Caco-2 (cell line): Measurements from ENCODE around the gene OSMR. TPM values are rescaled to one million over a fixed set of nuclear protein-coding genes. Genes with fewer than 3 reads are reported as not detected.

Experiments
- BruUV-seq: library from RNA; stranded (reverse); fragments of 400-500 nt; replicated peaks from 2 replicates; lab custom pipeline; 2021; lab: Mats Ljungman, UMichigan
- CTCF ChIA-PET: fragments of 300-600 bp; sonication (Branson Sonifier 250); formaldehyde crosslinking; loops from one replicate; lab custom pipeline; 2022; ENCODE audit warnings: antibody characterized with exemption; lab: Charles Lee
- POLR2A ChIA-PET: fragments of 300-600 bp; sonication (Branson Sonifier 250); formaldehyde crosslinking; loops from one replicate; lab custom pipeline; 2022; ENCODE audit warnings: antibody characterized with exemption; lab: Charles Lee
- DNase-seq, 2 experiments: peaks; one replicate each; pipeline versions ENCODE4 v3.0.0 to v3.0.0-alpha.2; 2020 to 2022
- H3K27me3 ChIP-seq: replicated peaks from 2 replicates; pipeline ENCODE4 v1.6.0; 2011; ENCODE audit warnings: low read length; ENCODE audit not compliant: control insufficient read depth, insufficient read depth
- H3K36me3 ChIP-seq: 2 replicates; pipeline ENCODE4 v1.5.1; 2011; ENCODE audit warnings: low read length; ENCODE audit not compliant: control insufficient read depth, insufficient read depth
- H3K4me1 ChIP-seq: fragments of 250-450 bp; sonication (Bioruptor Pico); 2 replicates; pipeline ENCODE4 v1.5.1; 2020; ENCODE audit warnings: mild to moderate bottlenecking
- H3K4me3 ChIP-seq: 2 replicates; pipeline ENCODE4 v1.5.1; 2011; ENCODE audit warnings: low read depth, mild to moderate bottlenecking, control low read depth, low read length
- H3K9me3 ChIP-seq: fragments of 250-450 bp; sonication (Bioruptor Pico); 2 replicates; pipeline ENCODE4 v1.5.1; 2020; ENCODE audit warnings: mild to moderate bottlenecking, moderate library complexity
- H3K27ac Mint-ChIP-seq: one replicate; pipeline ENCODE4 v1.8.0; 2022; ENCODE audit warnings: mixed read lengths; ENCODE audit not compliant: unreplicated experiment
- H3K27me3 Mint-ChIP-seq: one replicate; pipeline ENCODE4 v1.8.0; 2022; ENCODE audit warnings: mixed read lengths; ENCODE audit not compliant: insufficient read depth, unreplicated experiment
- H3K36me3 Mint-ChIP-seq: one replicate; pipeline ENCODE4 v1.8.0; 2022; ENCODE audit warnings: mild to moderate bottlenecking, mixed read lengths; ENCODE audit not compliant: insufficient read depth, unreplicated experiment
- H3K4me1 Mint-ChIP-seq: one replicate; pipeline ENCODE4 v1.8.0; 2022; ENCODE audit warnings: low read depth, mixed read lengths; ENCODE audit not compliant: unreplicated experiment
- H3K4me3 Mint-ChIP-seq: one replicate; pipeline ENCODE4 v1.8.0; 2022; ENCODE audit warnings: mild to moderate bottlenecking, moderate library complexity, mixed read lengths; ENCODE audit not compliant: unreplicated experiment
- H3K9me3 Mint-ChIP-seq: one replicate; pipeline ENCODE4 v1.8.0; 2022; ENCODE audit warnings: mixed read lengths; ENCODE audit not compliant: unreplicated experiment
- CTCF ChIP-seq, 2 experiments: fragments of 200-600 bp in 1 of 2; IDR thresholded peaks; 1 replicate in 1 of 2; 2 replicates in 1 of 2; pipeline versions ENCODE4 v1.5.1 to v1.8.0; 2011 to 2022; ENCODE audit warnings: antibody characterized with exemption in 1 of 2, control low read depth in 1 of 2, inconsistent platforms in 1 of 2, low read depth in 1 of 2, low read length in 1 of 2, mild to moderate bottlenecking in 1 of 2, moderate library complexity in 1 of 2; ENCODE audit not compliant: insufficient read depth in 1 of 2, severe bottlenecking in 1 of 2, unreplicated experiment in 1 of 2
- intact Hi-C: fragments of 100-400 bp; cut with micrococcal nuclease; formaldehyde crosslinking; loops from one replicate; pipeline ENCODE4 v1.10.0; 2022; ENCODE audit not compliant: unreplicated experiment
- total RNA-seq: library from RNA; stranded (reverse); gene quantifications from 2 replicates; pipeline ENCODE4 v1.2.3, GENCODE V29; 2022

The OSMR gene
- total RNA-seq, 1 experiment from 2014 or later, result 0.11 TPM

GRCh38 chr5:38799556-38800377 lies 46.0 kb upstream of the OSMR start:
- no peaks in the 10 kb centered on the region for H3K9me3 ChIP-seq
- BruUV-seq, result no TSS peak
- H3K4me1 ChIP-seq, result no peaks in the 10 kb centered on the region
- H3K36me3 ChIP-seq, result no peaks in the 10 kb centered on the region
- no peaks in the 10 kb centered on the region for H3K27me3 ChIP-seq
- Mint-ChIP-seq H3K27ac (no peak overlapping the region), H3K4me1 (no peaks in the 10 kb centered on the region), H3K36me3 (no peaks in the 10 kb centered on the region), H3K4me3 (no peak overlapping the region), H3K27me3 (no peaks in the 10 kb centered on the region), H3K9me3 (no peaks in the 10 kb centered on the region)
- intact Hi-C loops, result no loop called here
- DNase-seq, result no peak
- no peak for TF ChIP-seq CTCF (IDR thresholded peaks at IDR 0.05; ENCODE audit: insufficient read depth in 1 of 2, low read depth in 1 of 2, low read length in 1 of 2, severe bottlenecking in 1 of 2, unreplicated experiment in 1 of 2)
- H3K4me3 ChIP-seq, result no peak overlapping the region
- POLR2A ChIA-PET, result no interaction called here
- CTCF ChIA-PET, result interaction anchor here (1.3 to 1.5 kb wide), 2 partner anchors 10 to 358 kb away, joined by 4 to 6 read pairs; no protein-coding TSS in a partner anchor

GRCh38 chr5:38800515-38800914 lies 45.3 kb upstream of the OSMR start:
- Mint-ChIP-seq H3K27ac (no peak overlapping the region), H3K4me3 (no peak overlapping the region), H3K4me1 (no peaks in the 10 kb centered on the region), H3K27me3 (no peaks in the 10 kb centered on the region), H3K9me3 (no peaks in the 10 kb centered on the region), H3K36me3 (no peaks in the 10 kb centered on the region)
- BruUV-seq, result no TSS peak
- H3K4me1 ChIP-seq, result no peaks in the 10 kb centered on the region
- ChIA-PET POLR2A (no interaction called here), CTCF (interaction anchor here (1.0 to 1.3 kb wide), 2 partner anchors 9 to 380 kb away, joined by 3 to 4 read pairs; no protein-coding TSS in a partner anchor)
- intact Hi-C loops, result no loop called here
- H3K9me3 ChIP-seq, result no peaks in the 10 kb centered on the region
- TF ChIP-seq CTCF (IDR thresholded peaks at IDR 0.05; ENCODE audit: insufficient read depth in 1 of 2, low read depth in 1 of 2, low read length in 1 of 2, severe bottlenecking in 1 of 2, unreplicated experiment in 1 of 2), result no peak
- H3K27me3 ChIP-seq, result no peaks in the 10 kb centered on the region
- no peak for DNase-seq
- H3K4me3 ChIP-seq, result no peak overlapping the region
- no peaks in the 10 kb centered on the region for H3K36me3 ChIP-seq

GRCh38 chr5:38802125-38802524 lies 43.7 kb upstream of the OSMR start:
- no peak overlapping the region for H3K4me3 Mint-ChIP-seq

More at GRCh38 chr5:38802125-38802524, 43.7 kb upstream of the OSMR start:
- no peaks in the 10 kb centered on the region for H3K4me1 ChIP-seq
- no peak for DNase-seq
- CTCF ChIA-PET, result no interaction called here
- POLR2A ChIA-PET, result no interaction called here
- H3K9me3 ChIP-seq, result no peaks in the 10 kb centered on the region
- H3K36me3 Mint-ChIP-seq, result no peaks in the 10 kb centered on the region
- H3K27ac Mint-ChIP-seq, result no peak overlapping the region
- no peaks in the 10 kb centered on the region for H3K27me3 Mint-ChIP-seq
- H3K9me3 Mint-ChIP-seq, result no peaks in the 10 kb centered on the region
- H3K4me3 ChIP-seq, result no peak overlapping the region
- intact Hi-C loops, result no loop called here
- H3K27me3 ChIP-seq, result no peaks in the 10 kb centered on the region
- no peak for TF ChIP-seq CTCF (IDR thresholded peaks at IDR 0.05; ENCODE audit: insufficient read depth in 1 of 2, low read depth in 1 of 2, low read length in 1 of 2, severe bottlenecking in 1 of 2, unreplicated experiment in 1 of 2)
- H3K36me3 ChIP-seq, result no peaks in the 10 kb centered on the region
- no TSS peak for BruUV-seq
- no peaks in the 10 kb centered on the region for H3K4me1 Mint-ChIP-seq
